Skin of body (tissue), 2 donors: ENCODE data around the gene LSS. TPM values are rescaled to one million over a fixed set of nuclear protein-coding genes. Genes with fewer than 3 reads are reported as not detected.
"Not testable (repeated sequence)": the region's sequence is repeated elsewhere in the genome, so short reads cannot be mapped to it uniquely, and the experiment has no call there.

ENCODE experiments used
- DNase-seq: peaks from one replicate; lab custom pipeline; 2025; lab: John Stamatoyannopoulos, UW
- total RNA-seq: library from RNA; depleted of rRNA; stranded (reverse); fragments of >200 nt; gene quantifications from one replicate; pipeline ENCODE4 v1.2.3, GENCODE V29; 2014

The LSS gene
- total RNA-seq, 1 donor from 2014 or later = 59.4 TPM

GRCh38 chr21:46154955-46155513 is 73.5 kb downstream of the LSS start:
- no peak for DNase-seq

DNA sequence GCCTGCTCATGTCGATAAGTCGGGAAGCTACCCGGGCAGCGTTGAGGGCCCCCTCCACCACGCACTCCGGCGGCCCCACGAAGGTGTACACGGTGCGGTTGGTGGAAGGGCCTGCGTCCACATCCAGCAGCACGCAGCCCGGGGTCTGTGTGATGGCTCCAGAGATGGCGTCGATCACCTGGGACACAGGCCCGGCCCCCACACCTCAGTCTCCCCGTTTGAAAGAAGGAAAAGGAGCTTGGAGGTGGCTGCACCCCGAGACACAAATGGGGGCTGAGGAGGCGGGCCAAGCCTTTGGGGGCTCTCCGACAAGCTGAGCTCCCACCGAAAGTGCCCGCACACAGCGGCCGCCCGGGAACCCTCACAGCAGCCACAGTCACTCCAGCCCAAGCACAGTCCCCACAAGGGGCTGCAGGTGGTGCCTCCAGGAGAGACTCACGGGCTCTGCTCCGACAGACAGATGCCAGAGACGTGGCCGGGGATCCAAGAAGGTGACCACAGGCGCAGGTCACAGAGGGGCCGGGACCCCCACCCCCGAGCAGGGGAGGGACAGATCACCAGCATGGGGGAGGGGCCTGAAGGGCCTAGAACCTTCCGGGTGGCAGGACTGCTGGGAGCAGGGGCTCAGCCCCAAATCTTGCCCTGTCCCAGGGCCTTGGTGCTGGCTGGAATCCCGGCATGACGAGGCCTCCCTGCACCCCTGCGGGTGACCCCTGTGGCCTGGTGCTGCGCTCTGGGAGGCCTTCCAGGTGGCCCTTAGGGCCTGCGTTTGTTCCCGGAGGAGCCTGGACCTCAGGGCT is 74.2 kb downstream of the LSS start:
- DNase-seq = no peak

DNA sequence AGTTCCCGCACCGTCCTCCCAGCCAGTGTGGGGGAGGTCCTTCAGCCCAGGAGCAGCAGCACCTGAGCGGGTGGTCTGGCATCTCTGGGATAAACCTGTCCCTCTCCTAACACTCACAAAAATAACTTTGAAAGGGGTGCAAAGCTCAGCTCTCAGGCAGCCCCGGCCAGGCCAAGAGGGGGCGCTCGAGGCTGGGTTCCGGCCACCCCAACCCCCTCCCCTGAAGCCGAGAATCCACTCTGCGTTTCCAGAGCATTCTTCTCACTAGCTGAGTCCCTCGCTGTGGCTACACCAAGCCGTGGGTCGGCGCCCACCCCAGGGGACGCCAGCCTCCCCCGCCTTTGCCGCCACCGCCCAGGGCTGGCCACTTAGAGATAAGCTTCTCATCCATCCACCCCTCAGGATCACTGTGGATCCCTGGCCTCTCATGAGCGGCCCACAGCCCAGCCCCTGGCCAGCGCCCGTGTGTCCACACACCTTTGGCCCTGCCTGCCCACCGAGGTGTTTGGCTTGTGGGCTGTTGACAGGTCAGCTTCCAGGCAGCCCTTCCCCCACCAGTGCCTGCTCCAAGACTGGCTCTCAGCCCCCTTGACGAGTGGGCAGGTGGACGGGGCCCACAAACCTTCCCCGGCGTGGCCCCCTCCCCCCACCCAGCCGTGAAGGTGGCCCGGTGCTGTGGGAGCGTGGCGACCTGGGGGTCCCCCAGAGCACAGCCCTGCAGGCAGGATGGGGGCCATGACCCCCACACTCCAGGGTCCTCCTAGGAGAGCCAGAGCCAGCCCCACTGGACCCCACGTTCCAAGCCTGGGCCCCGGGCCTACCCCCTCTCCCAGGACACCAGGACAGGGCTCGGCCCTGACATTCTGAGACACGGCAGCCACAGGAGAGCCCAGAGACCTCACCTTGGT is 75.1 kb downstream of the LSS start:
- DNase-seq = peak; percentile 24

GRCh38 chr21:46152927-46153246 is 75.7 kb downstream of the LSS start:
- DNase-seq = no peak

GRCh38 chr21:46151989-46152926 is 76.3 kb downstream of the LSS start:
- DNase-seq = no peak

GRCh38 chr21:46151261-46151988 is 77.1 kb downstream of the LSS start:
- no peak for DNase-seq

DNA sequence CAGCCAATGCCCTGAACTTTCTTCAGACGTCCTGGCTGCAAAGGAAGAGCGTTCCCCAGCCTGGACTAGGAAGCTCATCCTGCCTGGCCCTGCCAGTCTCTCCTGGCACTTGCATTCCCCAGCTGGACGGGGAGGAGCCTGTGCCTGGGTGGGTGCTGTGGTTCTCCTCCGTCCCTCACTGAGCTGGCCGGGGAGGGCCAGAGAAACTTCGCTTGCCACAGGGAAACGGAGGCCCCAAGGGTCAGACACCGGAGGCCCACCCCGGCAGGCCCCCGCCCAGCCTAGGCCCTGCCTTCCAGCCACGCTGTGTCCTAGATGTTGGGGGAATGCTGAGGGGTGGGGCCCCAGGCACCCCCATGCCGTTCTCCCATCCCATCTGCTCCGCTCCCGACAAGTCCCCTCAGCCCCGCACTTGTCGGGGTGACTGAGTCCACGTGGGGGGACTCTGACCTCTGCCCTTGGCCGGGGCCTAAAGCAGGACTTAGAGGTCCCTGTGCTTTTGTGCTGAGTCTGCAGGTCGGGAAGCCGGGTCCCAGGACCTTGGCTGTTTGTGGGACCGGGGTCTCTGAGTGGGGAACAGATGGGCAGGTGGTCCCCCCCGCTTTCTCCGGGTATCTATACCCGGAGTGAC is 78.0 kb downstream of the LSS start:
- no peak for DNase-seq

DNA sequence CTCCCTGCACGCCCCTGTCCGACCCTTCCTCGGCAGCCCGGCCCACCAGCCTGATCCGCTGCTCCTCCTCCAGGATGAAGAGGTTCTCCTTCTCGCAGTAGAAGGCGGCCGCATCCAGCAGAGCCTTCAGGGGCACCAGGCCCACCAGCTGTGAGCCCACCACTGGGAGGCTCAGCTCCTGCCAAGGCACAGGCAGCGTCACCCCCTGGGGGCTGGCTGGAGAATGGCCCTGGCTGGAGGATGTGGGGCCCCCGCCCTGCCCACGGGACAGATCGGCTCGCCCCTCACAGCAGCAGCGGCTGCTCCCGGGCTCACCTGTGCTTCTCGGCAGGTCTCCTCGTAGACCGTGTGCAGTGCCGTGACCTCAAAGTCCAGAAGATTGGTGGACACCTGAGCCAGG is 78.5 kb downstream of the LSS start:
- DNase-seq = no peak

DNA sequence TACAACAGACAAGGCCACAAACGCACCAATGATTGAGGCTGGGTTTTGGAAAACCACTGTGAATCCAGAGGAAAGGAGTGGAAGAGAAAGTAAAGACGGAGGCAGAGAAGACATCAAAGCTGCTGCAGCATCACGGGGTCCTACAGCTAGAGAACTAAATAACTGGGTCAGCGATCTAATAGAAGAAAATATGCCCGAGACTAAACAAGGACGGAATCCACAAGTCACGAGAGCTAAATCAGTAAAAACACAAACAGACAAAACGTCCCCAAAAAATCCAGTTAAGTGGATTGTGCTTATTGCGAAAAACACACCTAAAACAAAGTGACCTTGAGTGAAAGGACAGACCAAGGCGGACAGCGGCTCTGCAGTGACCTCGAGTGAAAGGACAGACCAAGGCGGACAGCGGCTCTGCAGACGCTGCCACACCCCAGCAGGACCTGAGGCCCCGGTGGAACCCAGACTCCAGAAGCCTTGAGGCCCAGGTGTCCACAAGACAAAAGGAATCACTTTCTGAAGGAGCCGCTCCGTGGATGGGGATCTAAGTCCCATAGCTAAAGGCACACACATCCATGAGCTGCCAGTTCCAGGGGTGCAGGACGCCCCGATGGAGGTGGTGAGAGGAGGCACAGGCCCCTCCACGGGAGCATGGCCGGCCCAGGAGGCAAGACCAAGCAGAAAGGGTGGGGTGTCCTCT is 79.2 kb downstream of the LSS start:
- DNase-seq = no peak

- DNase-seq = no peak
Observed at GRCh38 chr21:46148106-46148505, 80.5 kb downstream of the LSS start.

DNA sequence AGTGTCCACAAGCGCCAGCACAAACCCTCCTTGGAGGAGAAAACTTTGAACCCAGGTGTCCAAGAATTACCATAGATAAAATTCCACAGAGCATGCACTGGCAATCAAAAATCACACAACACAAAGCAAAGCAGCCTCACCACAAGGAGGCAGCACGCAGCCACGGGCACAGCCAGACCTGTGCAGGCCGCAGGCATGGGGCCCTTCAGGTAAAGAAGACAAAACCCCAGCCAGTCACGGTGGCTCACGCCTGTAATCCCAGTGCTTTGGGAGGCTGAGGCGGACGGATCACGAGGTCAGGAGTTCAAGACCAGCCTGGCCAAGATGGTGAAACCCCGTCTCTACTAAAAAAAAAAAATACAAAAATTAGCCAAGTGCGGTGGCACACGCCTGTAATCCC is 81.1 kb downstream of the LSS start:
- not testable (repeated sequence) for DNase-seq

DNA sequence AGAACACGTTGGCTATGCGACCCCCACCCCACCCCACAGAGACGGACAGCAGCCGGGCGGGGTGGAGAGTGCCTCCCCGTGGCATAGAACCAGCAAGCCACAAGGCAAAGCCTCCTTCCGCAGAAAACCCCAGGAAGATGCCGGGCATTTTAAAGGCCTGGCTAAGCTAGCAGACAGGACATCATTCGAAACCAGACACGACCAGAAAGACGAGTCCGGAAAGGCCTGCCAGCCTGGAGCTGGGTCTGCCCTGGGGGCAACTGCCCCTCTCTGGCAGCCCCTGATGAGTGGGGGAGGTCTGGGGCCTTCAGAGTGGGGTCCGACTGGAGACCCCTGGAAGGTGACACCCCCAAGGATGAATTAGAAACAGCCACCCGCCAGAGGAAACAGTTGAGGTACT is 81.7 kb downstream of the LSS start:
- DNase-seq = no peak

- no peak for DNase-seq
Observed at GRCh38 chr21:46145840-46146691, 82.5 kb downstream of the LSS start.

DNA sequence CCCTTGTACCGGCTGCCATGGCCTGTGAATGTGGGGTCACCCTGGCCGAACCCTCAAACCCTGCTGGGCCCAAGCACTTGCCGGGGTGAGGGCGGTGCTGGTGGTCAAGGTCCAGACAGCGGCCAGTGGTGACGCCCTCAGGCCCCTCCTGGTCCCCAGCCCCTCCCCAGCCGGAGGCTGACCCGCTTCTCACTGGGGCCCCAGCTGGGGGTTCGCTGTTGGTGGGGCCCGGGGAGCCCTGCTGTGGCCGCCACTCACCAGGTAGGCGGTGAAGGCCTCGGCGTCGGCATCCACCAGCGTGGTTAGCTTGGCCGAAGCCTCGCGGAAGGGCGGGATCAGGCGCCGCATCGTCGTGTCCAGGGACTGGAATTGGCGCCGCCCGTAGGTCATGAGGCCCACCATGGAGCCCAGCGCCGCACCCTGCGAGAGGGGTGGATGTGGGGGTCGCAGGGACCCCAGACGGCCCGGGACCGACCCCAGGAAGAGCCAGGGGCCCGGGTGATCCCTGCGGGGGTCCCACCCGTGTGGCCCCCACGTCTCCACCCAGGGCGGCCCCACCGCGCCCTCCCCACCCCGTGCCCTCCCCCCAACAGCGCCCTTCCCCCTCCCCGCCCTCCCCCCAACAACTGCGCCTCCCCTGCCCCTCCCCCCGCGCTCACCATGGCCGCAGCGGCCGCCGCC is 83.3 kb downstream of the LSS start:
- no peak for DNase-seq

GRCh38 chr21:46144464-46145070 is 84.0 kb downstream of the LSS start:
- DNase-seq = no peak

DNA sequence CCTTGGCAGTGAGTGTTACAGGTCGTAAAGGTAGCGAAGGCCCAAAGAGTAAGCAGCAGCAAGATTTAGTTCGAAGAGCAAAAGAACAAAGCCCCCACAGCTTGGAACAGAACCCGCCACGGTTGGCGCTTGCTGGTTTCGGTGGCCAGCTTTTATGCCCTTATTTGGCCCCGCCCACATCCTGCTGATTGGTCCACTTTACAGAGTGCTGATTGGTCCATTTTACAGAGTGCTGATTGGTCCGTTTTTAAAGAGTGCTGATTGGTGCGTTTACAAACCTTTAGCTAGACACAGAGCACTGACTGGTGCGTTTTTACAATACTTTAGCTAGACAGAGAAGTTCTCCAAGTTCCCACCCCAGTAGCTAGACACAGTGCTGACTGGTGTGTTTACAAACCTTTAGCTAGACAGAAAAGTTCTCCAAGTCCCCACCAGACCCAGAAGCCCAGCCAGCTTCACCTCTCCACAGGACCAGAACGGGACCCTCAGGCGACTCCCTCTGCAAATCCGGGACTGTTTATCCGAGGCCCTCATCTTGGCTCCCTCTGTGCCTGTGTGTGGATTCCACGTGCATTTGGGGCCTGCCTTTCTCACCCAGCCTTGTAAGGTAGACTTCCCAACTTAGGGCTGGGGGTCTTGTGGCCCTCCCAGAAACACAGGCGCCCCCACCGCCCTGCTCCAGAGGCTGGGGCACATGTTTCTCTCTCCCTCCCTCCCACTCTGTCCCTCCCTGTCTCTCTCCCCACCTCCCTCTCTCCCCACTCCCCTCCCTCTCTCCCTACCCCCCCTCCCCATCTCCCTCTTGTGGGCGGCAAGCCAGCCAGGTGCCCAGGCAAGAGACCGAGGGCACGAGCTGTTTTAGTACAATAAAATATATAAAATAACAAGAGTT is 85.7 kb downstream of the LSS start:
- no peak for DNase-seq
